HepG2 (cell line): ENCODE data around the gene PNP. TPM values are rescaled to one million over a fixed set of nuclear protein-coding genes. Genes with fewer than 3 reads are reported as not detected.

Source experiments
- DRAP1 ChIP-seq: IDR thresholded peaks from 2 replicates; pipeline ENCODE4 v1.6.1; 2016; ENCODE audit warnings: missing genetic modification reagents, missing compliant biosample characterization
- GLMP ChIP-seq: sonication (generic); formaldehyde crosslinking; IDR thresholded peaks from 2 replicates; pipeline ENCODE4 v1.9.0; 2021; ENCODE audit warnings: missing genetic modification reagents, mild to moderate bottlenecking, borderline replicate concordance
- MYPOP ChIP-seq: sonication (generic); formaldehyde crosslinking; IDR thresholded peaks from 2 replicates; pipeline ENCODE4 v1.8.1; 2023; ENCODE audit warnings: mild to moderate bottlenecking, moderate library complexity, missing genetic modification reagents
- RBAK ChIP-seq: sonication (generic); formaldehyde crosslinking; IDR thresholded peaks from 2 replicates; pipeline ENCODE4 v1.5.1; 2020; ENCODE audit warnings: mild to moderate bottlenecking, missing genetic modification reagents
- TARDBP ChIP-seq: sonication (generic); formaldehyde crosslinking; IDR thresholded peaks from 2 replicates; pipeline ENCODE4 v1.8.0; 2022; ENCODE audit warnings: mild to moderate bottlenecking, missing genetic modification reagents
- ZBTB40 ChIP-seq, 2 experiments: fragments of 450-650 bp in 1 of 2; sonication (generic) in 1 of 2; formaldehyde crosslinking in 1 of 2; IDR thresholded peaks; 2 replicates each; pipeline versions ENCODE4 v1.6.1 to v1.8.0; 2016 to 2022; ENCODE audit warnings: antibody characterized with exemption in 1 of 2, mild to moderate bottlenecking in 1 of 2, missing genetic modification reagents in 1 of 2
- ZNF337 ChIP-seq: sonication (generic); formaldehyde crosslinking; IDR thresholded peaks from 2 replicates; pipeline ENCODE4 v1.5.1; 2020; ENCODE audit warnings: missing genetic modification reagents, low read depth, mild to moderate bottlenecking, borderline replicate concordance
- ZNF550 ChIP-seq: sonication (generic); formaldehyde crosslinking; IDR thresholded peaks from 2 replicates; pipeline ENCODE4 v1.4.0; 2020; ENCODE audit warnings: mild to moderate bottlenecking, missing genetic modification reagents, borderline replicate concordance
- polyA plus RNA-seq, 8 experiments: library from polyadenylated mRNA; depleted of rRNA in 3 of 8; stranded (reverse) in 7 of 8; unstranded in 1 of 8; fragments of >200 nt; fragmentation: Illumina TruSeq in 4 of 8; extraction: Trizol in 4 of 8; gene quantifications; 2 replicates each; pipeline versions ENCODE4 v1.2.1 to v1.2.3, GENCODE V29; 2011 to 2016; ENCODE audit warnings: low read depth in 4 of 8, missing spikeins in 1 of 8, mixed read lengths in 1 of 8; ENCODE audit not compliant: insufficient read depth in 1 of 8
- total RNA-seq, 5 experiments: library from RNA; depleted of rRNA; stranded (reverse); fragments of >200 nt; fragmentation: Illumina TruSeq; extraction: Trizol; gene quantifications; 2 replicates each; pipeline ENCODE4 v1.2.3, GENCODE V29; 2016; ENCODE audit warnings: low read depth in 1 of 5

Gene PNP
- total and polyA plus RNA-seq, 2 of the 13 experiments (the other 11 are each of a cell fraction or from before 2014, with no cell fraction given), result 45.4 to 74.8 TPM

GRCh38 chr14:20461225-20462141 is 7.7 kb upstream of the PNP start, which contains the start of gene PIP4P1 (continued):
- peak; percentile 20; the same call in 1 of the 2 replicates for TF ChIP-seq ZNF337 (CRISPR knock-in tag)
- peak; percentile 99 for TF ChIP-seq MYPOP (CRISPR knock-in tag)
- peak; percentile 97 for TF ChIP-seq DRAP1 (CRISPR knock-in tag)
- no peak for TF ChIP-seq ZBTB40 (IDR thresholded peaks at IDR 0.05)
- peak; percentile 70; the same call in 1 of the 2 replicates for TF ChIP-seq ZBTB40 (CRISPR knock-in tag; IDR thresholded peaks at IDR 0.05)
- no peak for TF ChIP-seq GLMP
- TF ChIP-seq RBAK, result no peak
- peak; percentile 69; the same call in 1 of the 2 replicates for TF ChIP-seq TARDBP (CRISPR knock-in tag)
- peak; percentile 86; the same call in 1 of the 2 replicates for TF ChIP-seq ZNF550 (CRISPR knock-in tag)
